Measurements from ENCODE around the gene AIFM3. TPM values are rescaled to one million over a fixed set of nuclear protein-coding genes. Genes with fewer than 3 reads are reported as not detected.

The AIFM3 gene
- total RNA-seq, 1 donor from 2014 or later: 0.47 TPM

GRCh38 chr22:20965104-20965887 is 1.8 kb upstream of the AIFM3 start:
- DNase-seq (ENCODE audit: low spot score): no peak
- no peak overlapping the region for H3K27ac Mint-ChIP-seq (ENCODE audit: unreplicated experiment)
- TF ChIP-seq CTCF (IDR thresholded peaks at IDR 0.05): no peak
- H3K36me3 Mint-ChIP-seq (ENCODE audit: low read depth): no peaks in the 10 kb centered on the region
- H3K4me3 Mint-ChIP-seq (ENCODE audit: unreplicated experiment): peak overlapping the region; percentile 56
- peaks cover 5% of the 10 kb centered on the region for H3K27me3 Mint-ChIP-seq (ENCODE audit: low read depth)
- peaks cover 9% of the 10 kb centered on the region for H3K4me1 Mint-ChIP-seq (ENCODE audit: low read depth)
- no peaks in the 10 kb centered on the region for H3K9me3 Mint-ChIP-seq (ENCODE audit: low read depth)

GRCh38 chr22:20965888-20966855 is 883 bp upstream of the AIFM3 start:
- no peak for DNase-seq (ENCODE audit: low spot score)
- Mint-ChIP-seq H3K36me3 (ENCODE audit: low read depth) (no peaks in the 10 kb centered on the region), H3K9me3 (ENCODE audit: low read depth) (no peaks in the 10 kb centered on the region), H3K4me3 (ENCODE audit: unreplicated experiment) (no peak overlapping the region), H3K27ac (ENCODE audit: unreplicated experiment) (no peak overlapping the region), H3K27me3 (ENCODE audit: low read depth) (peaks cover 5% of the 10 kb centered on the region), H3K4me1 (ENCODE audit: low read depth) (peaks cover 9% of the 10 kb centered on the region)
- no peak for TF ChIP-seq CTCF (IDR thresholded peaks at IDR 0.05)

GRCh38 chr22:20967697-20968211 is 699 bp downstream of the AIFM3 start:
- no peak for DNase-seq (ENCODE audit: low spot score)
- no peak overlapping the region for H3K27ac Mint-ChIP-seq (ENCODE audit: unreplicated experiment)
- no peaks in the 10 kb centered on the region for H3K36me3 Mint-ChIP-seq (ENCODE audit: low read depth)
- H3K27me3 Mint-ChIP-seq (ENCODE audit: low read depth): peaks cover 5% of the 10 kb centered on the region
- no peak overlapping the region for H3K4me3 Mint-ChIP-seq (ENCODE audit: unreplicated experiment)
- no peak for TF ChIP-seq CTCF (IDR thresholded peaks at IDR 0.05)
- no peaks in the 10 kb centered on the region for H3K9me3 Mint-ChIP-seq (ENCODE audit: low read depth)
- peaks cover 9% of the 10 kb centered on the region for H3K4me1 Mint-ChIP-seq (ENCODE audit: low read depth)

GRCh38 chr22:20968281-20968977 is 1.4 kb downstream of the AIFM3 start:
- H3K27ac Mint-ChIP-seq (ENCODE audit: unreplicated experiment): no peak overlapping the region
- no peaks in the 10 kb centered on the region for H3K9me3 Mint-ChIP-seq (ENCODE audit: low read depth)
- peaks cover 9% of the 10 kb centered on the region for H3K4me1 Mint-ChIP-seq (ENCODE audit: low read depth)
- DNase-seq (ENCODE audit: low spot score): no peak
- TF ChIP-seq CTCF (IDR thresholded peaks at IDR 0.05): no peak
- no peaks in the 10 kb centered on the region for H3K36me3 Mint-ChIP-seq (ENCODE audit: low read depth)
- H3K4me3 Mint-ChIP-seq (ENCODE audit: unreplicated experiment): no peak overlapping the region
- peaks cover 5% of the 10 kb centered on the region for H3K27me3 Mint-ChIP-seq (ENCODE audit: low read depth)
